Skeletal muscle cell (primary cell): ENCODE results near the gene EDEM2.
"Not testable (repeated sequence)": the region's sequence is repeated elsewhere in the genome, so short reads cannot be mapped to it uniquely, and the experiment has no call there.

Experiments used
- DNase-seq: peaks from one replicate; pipeline ENCODE4 v3.0.0-alpha.2; 2010; ENCODE audit warnings: low read depth
- H3K4me3 ChIP-seq: 2 replicates; pipeline ENCODE4 v1.5.1; 2011; ENCODE audit warnings: low read depth, mild to moderate bottlenecking, control low read depth, low read length, moderate library complexity

The EDEM2 gene, protein sequence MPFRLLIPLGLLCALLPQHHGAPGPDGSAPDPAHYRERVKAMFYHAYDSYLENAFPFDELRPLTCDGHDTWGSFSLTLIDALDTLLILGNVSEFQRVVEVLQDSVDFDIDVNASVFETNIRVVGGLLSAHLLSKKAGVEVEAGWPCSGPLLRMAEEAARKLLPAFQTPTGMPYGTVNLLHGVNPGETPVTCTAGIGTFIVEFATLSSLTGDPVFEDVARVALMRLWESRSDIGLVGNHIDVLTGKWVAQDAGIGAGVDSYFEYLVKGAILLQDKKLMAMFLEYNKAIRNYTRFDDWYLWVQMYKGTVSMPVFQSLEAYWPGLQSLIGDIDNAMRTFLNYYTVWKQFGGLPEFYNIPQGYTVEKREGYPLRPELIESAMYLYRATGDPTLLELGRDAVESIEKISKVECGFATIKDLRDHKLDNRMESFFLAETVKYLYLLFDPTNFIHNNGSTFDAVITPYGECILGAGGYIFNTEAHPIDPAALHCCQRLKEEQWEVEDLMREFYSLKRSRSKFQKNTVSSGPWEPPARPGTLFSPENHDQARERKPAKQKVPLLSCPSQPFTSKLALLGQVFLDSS

DNA sequence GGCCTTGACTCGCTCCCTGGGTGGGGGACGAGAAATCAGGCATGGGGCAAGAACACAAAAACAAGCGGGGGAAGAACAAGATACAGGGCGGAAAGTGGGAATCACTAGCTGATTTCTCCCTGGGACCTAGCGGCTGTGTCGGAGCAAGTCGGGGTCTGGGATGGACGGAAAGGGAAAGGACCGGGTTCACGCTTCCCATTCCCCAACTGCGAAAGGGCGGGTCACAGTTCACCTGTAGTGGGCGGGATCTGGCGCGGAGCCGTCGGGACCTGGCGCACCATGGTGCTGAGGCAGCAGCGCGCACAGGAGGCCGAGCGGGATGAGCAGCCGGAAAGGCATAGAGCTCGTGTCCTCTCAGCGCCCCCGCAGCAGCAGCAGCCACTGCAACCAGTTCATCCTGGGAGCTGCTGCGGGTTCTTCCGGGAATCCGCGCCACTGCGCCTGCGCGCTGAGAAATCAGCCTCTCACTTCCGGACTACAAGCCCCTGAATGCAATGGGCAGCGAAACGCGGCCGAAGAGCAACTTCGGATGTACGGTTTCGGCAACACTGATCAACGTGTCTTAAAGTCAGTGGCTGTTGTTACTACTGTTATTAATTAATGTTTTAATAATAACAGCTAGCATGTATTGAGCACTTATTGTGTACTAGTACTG is at the start of gene EDEM2:
TSS of gene EDEM2 (minus strand) at position 417 of the 655 bp plus-strand sequence. CDS start at position 339, 78 bp downstream.
- peak within 1 kb of the TSS; percentile 80 for H3K4me3 ChIP-seq
- DNase-seq: peak; percentile 87

DNA sequence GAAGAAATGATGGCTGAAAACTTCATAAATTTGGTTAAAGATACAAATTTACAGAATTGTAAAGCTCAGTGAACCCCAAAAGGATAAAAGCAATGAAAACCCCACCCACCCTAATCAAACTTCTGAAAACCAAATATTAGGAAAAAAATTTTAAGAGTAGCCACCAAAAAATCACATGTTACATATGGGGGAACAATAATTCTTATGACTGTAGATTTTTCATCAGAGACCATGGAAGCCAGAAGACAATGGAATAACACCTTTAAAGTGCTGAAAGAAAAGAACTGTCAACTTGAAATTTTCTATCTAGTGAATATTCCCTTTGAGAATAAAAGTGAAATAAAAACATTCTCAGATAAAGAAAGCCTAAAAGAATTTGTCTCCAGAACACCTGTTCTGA is 49.2 kb upstream of the EDEM2 start:
- no peak overlapping the region for H3K4me3 ChIP-seq
- no peak for DNase-seq

DNA sequence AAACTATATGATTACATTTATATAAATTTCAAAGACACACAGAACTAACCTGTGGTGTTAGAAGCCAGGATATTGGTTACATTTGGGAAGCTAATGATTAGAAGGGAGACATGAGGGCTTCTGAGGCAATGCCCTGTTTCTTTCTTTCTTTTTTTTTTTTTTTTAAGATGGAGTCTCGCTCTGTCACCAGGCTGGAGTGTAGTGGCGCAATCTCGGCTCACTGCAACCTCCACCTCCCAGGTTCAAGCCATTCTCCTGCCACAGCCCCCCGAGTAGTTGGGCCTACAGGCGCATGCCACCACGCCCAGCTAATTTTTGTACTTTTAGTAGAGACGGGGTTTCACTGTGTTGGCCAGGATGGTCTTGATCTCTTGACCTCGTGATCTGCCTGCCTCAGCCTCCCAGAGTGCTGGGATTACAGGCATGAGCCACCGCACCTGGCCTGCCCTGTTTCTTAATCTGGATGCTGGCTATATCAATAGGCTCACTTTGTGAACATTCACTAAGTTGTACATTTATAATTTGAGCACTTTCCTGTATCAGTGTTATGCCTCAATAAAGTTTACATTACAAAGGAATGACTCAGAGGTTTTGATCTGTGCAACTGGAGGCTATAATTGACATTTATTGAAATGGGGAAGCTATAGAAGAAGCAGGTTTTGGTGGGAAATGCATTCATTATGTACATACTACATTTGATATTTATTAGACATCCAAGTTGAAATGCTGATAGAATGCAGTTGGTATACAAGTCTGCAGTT is 46.1 kb upstream of the EDEM2 start:
- H3K4me3 ChIP-seq, DNase-seq: not testable (repeated sequence)

DNA sequence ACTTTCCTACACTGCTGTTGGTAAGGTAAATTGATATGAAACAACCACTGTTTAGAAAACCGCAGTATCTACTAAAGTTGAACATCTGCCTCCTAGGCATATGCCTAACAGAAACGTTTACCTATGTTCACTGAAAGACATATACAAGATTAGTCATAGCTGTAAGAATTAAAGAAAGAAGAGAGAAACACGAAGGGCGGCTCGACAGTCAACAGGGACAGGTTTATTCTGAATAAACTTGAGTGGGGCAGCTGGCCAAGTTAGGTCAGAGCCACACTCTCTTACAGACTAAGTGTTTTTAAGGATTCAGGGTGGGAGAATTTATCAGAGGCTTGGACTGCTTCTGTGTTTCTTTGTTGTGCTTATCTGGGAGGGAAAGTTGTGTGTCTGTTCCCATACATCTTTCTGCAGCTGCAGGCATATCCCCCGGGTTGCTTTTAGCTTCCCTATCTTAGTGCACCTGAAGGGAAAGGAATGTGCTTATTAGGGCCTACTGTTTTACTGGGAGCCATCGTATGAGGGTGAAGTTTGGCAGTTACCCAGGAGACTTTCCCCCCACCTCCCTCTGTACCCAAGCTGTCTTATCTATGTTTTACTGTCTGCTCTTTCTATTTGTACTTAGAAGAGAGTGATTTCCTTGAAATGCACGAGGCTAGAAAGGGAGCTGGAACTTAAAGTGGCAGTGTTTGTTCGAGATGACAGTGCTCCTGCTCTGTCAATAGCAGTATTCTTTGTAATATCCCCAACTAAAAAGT is 45.2 kb upstream of the EDEM2 start:
- no peak overlapping the region for H3K4me3 ChIP-seq
- DNase-seq: no peak

DNA sequence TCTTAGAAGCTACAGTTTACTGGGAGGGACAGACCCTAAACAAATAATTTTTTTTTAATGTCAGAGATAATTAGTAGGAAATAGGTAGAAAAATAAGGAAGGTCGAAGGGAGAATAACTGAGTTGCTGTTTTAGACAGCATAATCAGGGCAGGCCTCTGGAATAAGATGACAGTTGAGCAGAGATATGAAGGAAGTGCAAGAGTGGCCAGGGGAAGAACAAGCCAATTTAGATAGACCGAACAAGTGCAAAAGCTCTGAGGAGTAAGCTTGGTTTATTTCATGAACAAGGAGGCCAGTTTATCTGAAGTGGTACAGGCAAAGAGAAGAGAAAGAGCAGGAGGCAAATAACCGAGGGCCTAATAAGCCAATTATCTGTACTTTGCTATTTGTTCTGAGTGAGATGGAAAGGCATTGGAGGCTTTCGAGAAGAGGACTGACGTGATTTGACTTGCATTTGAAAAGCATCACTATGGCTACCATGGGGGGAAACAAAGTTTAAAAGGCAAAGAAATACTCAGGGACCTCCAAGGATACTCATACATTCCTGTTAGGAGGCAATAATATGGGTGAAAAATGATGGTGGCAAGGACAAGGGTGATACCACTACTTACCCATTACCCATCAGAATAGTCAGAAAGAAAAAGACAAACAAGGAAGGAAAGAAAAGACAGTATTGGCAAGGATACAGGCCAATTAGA is 44.4 kb upstream of the EDEM2 start:
- no peak for DNase-seq
- H3K4me3 ChIP-seq: no peak overlapping the region

DNA sequence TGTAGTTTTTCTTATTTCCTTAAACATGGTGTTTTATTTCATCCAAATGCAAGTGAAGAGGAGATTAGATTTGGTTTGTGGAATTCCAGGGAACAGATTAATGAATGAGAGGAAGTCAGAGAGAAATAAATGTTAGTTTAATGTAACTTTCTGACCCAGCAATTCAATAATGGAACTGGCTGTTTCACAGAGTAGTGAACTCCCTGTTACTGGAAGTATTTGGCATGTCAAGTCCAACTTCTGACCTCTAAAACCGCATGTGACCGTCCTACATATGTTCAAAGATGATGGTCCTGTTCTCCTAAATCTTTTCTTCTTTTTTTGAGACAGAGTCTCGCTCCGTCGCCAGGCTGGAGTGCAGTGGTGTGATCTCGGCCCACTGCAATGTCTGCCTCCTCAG is 43.4 kb upstream of the EDEM2 start:
- no peak for DNase-seq
- H3K4me3 ChIP-seq: no peak overlapping the region

DNA sequence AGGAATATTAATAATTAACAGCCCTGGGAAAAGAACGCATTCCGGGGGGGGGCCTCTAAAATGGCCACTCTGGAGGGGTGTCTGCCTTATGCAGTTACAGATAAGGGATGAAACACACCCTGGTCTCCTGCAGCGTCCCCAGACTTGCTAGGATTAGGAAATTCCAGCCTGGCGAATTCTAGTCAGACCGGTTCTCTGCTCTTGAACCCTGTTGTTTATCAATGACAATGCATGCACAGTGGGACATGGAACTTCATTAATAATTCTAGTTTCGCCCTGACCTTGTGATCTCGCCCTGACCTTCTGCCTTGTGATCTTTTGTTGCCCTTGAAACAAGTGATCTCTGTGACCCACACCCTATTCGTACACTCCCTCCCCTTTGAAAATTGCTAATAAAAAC is 42.1 kb upstream of the EDEM2 start:
- DNase-seq, H3K4me3 ChIP-seq: not testable (repeated sequence)

DNA sequence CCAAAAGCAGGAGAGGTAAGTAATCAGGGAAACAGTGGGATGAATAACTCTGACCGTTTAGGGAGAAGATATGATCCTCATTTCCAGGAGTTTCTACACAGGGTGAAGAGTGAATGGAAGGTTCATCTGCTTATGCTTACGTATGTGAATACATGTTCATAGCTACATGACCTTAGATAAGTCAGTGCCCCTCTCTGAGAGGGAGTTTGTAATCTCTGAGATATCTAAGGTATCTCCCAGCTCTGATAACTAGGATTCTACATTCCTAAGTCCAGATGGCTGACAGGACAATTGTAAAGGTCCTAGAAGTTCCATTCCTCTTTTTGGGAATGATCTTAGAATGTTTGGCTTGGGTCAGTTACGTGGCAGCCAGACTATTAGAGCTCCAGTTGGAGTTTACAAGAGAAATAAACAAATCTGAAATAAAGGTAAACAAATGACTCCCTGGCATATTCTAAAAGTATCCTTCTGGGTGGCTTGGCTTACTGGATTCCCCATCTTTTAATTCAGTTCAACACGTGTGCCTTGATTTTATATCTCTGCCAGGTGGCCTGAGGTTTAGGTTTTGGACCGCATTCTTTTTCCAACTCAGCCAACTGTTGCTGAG is 40.6 kb upstream of the EDEM2 start:
- no peak for DNase-seq
- no peak overlapping the region for H3K4me3 ChIP-seq

DNA sequence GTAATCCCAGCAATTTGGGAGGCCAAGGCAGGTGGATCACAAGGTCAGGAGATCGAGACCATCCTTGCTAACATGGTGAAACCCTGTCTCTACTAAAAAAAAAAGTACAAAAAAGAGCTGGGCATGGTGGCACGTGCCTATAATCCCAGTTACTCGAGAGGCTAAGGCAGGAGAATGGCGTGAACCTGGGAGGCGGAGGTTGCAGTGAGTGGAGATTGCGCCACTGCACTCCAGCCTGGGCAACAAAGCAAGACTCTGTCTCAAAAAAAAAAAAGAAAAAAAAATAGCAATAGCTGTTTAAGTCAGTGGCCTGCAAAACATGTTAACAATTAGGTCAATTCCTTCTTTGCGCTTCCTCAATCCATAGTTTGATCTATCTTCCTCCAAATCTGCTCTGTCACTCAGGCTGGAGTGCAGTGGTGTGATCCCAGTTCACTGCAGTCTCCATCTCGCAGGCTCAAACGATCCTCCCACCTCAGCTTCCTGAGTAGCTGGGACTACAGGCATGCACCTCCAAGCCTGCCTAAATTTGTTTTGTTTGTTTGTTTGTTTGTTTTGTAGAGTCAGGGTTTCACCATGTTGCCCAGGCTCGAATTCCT is 39.7 kb upstream of the EDEM2 start:
- H3K4me3 ChIP-seq, DNase-seq: not testable (repeated sequence)

DNA sequence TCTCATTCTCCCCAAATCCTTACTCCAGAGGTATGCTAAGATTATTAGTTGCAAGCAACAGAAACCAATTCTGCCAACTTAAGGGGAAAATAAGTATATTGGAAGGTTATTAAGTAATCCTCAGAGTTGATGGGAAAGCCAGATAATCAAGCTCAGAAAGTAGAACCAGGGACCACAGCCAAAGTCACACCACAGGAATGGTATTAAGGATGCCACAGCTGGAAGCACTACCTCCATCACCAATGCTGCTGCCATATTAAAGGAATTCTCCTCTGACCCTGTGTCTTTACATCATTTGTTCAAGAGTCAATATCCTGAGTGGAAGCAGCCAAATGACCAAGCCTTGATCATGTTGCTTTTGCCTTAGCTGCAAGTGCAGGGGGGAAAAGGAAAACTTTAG is 34.6 kb upstream of the EDEM2 start:
- no peak overlapping the region for H3K4me3 ChIP-seq
- DNase-seq: no peak

DNA sequence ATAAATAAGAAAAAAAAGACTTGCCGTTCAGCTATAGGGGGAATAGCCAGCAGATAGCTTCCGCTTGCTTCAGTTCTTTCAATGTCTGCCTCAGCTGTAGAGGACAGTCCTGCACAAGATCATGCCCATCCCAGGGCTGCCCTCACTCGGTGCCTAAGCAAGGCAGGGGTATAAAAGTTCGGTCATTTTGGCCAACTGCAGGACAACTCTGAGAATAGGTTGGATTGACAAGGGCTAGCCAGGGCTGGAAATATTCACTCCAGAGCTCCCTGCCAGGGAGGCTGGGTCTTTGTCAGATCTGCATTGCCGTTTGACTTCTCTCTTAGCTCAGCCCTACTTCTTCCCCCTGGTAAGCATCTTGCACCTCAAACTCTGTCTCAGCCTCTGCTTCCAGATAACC is 33.1 kb upstream of the EDEM2 start:
- no peak overlapping the region for H3K4me3 ChIP-seq
- no peak for DNase-seq

DNA sequence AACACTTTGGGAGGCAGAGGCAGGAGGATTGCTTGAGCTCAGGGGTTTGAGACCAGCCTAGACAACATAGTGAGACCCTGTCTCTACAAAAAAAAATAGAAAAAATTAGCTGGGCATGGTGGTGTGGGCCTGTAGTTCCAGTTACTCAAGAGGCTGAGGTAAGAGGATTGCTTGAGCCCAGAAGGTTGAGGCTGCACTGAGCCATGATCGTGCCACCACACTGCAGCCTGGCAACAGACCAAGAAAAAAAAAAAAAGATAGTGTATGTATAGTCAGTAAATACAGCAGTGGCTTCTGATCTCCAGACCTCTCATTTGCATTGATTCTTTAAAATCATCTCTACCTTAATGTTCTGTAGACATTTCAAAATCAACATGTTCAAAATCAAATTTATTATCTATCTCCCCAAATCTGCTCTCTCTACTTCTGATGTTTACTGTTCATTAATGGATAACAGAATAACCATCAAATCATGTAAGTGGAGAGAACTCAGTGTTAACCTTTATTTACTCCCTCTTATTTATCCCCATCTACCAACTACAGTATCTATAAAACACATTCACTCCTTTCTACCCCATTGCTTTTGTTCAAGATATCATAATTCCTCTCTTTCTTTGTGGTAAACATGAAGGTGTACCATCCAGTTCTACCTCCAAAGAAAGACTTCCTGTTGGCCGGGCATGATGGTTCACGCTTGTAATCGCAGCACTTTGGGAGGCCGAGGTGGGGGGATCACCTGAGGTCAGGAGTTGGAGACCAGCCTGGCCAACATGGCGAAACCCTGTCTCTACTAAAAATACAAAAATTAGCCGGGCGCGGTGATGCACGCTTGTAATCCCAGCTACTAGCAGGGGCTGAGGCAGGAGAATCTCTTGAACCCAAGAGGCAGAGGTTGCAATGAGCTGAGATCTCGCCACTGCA is 32.4 kb upstream of the EDEM2 start:
- H3K4me3 ChIP-seq: no peak overlapping the region
- DNase-seq: no peak

DNA sequence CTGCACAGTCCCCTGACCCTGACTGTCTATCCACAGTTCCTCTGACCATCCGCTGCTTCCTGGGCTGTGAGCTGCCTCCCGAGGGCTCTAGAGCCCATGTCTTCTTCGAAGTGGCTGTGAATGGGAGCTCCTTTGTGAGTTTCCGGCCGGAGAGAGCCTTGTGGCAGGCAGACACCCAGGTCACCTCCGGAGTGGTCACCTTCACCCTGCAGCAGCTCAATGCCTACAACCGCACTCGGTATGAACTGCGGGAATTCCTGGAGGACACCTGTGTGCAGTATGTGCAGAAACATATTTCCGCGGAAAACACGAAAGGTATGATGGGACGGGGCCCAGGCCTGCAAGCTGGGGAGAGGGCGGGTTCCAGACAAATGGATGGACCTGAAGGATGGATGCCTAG is 29.0 kb upstream of the EDEM2 start:
- DNase-seq: no peak
- no peak overlapping the region for H3K4me3 ChIP-seq

DNA sequence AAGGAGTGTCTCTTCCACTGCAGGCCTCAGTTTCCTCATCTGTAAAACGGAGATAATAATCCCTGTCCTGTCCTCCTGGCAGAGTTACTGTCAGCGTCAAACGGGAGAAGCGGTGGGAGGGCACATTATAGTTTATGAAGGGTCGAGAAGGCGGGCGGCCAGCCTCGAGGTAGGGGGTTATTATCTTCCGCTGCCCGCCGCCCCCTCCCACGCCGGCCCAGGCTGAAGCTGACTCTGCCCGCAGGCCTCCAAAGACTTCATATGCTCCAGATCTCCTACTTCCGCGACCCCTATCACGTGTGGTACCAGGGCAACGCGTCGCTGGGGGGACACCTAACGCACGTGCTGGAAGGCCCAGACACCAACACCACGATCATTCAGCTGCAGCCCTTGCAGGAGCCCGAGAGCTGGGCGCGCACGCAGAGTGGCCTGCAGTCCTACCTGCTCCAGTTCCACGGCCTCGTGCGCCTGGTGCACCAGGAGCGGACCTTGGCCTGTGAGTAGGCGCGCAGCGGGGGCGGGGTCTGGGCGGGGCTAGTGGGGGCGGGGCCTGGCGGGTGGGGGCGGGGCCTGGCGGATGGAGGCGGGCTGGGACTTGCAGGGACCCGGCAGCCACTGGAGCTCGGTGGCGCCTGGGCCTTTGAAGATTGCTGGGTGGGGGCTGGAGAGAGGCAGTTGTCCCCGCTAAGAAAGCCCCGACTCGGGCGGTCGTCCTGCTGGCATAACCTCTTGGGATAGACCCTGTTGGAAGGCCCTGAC is 27.5 kb upstream of the EDEM2 start:
- no peak for DNase-seq
- H3K4me3 ChIP-seq: no peak overlapping the region

DNA sequence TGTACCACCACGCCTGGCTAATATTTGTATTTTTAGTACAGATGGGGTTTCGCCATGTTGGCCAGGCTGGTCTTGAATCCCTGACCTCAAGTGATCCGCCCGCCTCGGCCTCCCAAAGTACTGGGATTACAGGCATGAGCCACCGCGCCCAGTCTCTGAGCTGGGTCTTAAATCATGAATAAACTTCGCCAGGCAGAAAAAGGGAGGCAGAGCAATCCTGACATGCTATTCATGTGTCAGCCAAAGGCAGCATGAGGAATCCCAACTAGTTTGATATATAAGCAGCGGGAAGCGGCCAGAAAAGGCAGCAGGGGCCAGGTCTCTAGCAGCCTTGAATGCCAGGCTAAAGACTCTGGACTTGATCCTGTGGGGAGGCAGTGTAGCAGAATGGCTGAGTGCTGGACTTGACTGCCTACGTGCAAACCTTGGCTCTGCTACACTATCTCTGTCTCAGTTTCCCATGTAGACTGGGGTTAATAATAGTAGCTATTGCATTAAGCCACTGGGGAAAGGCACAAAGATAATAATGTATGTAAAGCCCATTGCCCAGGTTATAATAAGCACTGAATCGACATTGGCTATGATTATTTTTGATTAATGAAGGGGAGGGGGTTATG is 26.5 kb upstream of the EDEM2 start:
- no peak overlapping the region for H3K4me3 ChIP-seq

DNA sequence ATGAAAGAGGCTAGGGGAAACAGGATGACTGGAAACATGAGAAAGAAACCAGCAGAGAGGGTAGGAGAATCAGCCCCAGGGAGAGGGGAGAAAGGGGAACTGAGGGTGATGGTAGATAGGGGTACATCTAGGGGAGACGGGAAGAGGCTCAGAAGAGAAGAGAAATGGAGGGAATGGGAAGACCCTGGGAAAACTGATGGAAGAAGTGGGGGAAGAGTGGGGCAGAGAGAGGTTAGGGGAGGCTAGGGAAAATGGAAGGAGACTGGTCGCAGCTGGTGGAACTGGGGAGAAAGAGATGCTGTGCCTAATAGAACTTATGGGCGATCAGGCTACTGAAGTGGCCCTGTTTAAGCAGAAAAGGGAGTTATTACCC is 25.3 kb upstream of the EDEM2 start:
- DNase-seq: no peak
- peak overlapping the region; percentile 55 for H3K4me3 ChIP-seq

More for the DNA sequence above, 26.5 kb upstream of the EDEM2 start:
- no peak for DNase-seq
